GM23248 (cell line): ENCODE measurements around the gene FAM168A.

Experiments used
- EZH2 ChIP-seq: fragments of 200-600 bp; sonication (generic); IDR thresholded peaks from 2 replicates; pipeline ENCODE4 v1.6.1; 2018; ENCODE audit warnings: antibody characterized with exemption, mild to moderate bottlenecking; ENCODE audit not compliant: insufficient read depth, poor library complexity, severe bottlenecking
- EZH2phosphoT487 ChIP-seq: fragments of 200-600 bp; sonication (generic); IDR thresholded peaks from 2 replicates; pipeline ENCODE4 v1.6.1; 2018; ENCODE audit warnings: antibody characterized with exemption, moderate library complexity, mild to moderate bottlenecking, low read depth; ENCODE audit not compliant: insufficient read depth

- TF ChIP-seq EZH2phosphoT487 (no peak), EZH2 (no peak)
Observed at GRCh38 chr11:73379189-73379880, 218.6 kb downstream of the FAM168A start.
